ENCODE measurements around the gene FBXL15.

The FBXL15 gene

GRCh38 chr10:102455893-102456471 lies 35.3 kb downstream of the FBXL15 start:
- no peak for TF ChIP-seq CTCF (IDR thresholded peaks at IDR 0.05; ENCODE audit: low read depth, low read length, missing control alignments)
- no peak for DNase-seq (ENCODE audit: extremely low read depth, low read depth)
- no peak overlapping the region for H3K4me3 ChIP-seq (replicated peaks; ENCODE audit: low read depth, low read length)

- H3K4me3 ChIP-seq (replicated peaks; ENCODE audit: low read depth, low read length), result no peak overlapping the region
- DNase-seq (ENCODE audit: extremely low read depth, low read depth), result no peak
- TF ChIP-seq CTCF (IDR thresholded peaks at IDR 0.05; ENCODE audit: low read depth, low read length, missing control alignments), result no peak
Observed at GRCh38 chr10:102457591-102458150, 37.0 kb downstream of the FBXL15 start.

- no peak for DNase-seq (ENCODE audit: extremely low read depth, low read depth)
- H3K4me3 ChIP-seq (replicated peaks; ENCODE audit: low read depth, low read length), result no peak overlapping the region
- TF ChIP-seq CTCF (IDR thresholded peaks at IDR 0.05; ENCODE audit: low read depth, low read length, missing control alignments), result no peak
Observed at GRCh38 chr10:102458656-102459055, 38.0 kb downstream of the FBXL15 start.

GRCh38 chr10:102460836-102461186 lies 40.2 kb downstream of the FBXL15 start:
- DNase-seq (ENCODE audit: extremely low read depth, low read depth), result no peak
- H3K4me3 ChIP-seq (replicated peaks; ENCODE audit: low read depth, low read length), result peak overlapping the region; percentile 51
- TF ChIP-seq CTCF (IDR thresholded peaks at IDR 0.05; ENCODE audit: low read depth, low read length, missing control alignments), result no peak

- H3K4me3 ChIP-seq (replicated peaks; ENCODE audit: low read depth, low read length), result peak overlapping the region; percentile 51
- DNase-seq (ENCODE audit: extremely low read depth, low read depth), result no peak
Observed at GRCh38 chr10:102461187-102462054, 40.8 kb downstream of the FBXL15 start.

GRCh38 chr10:102462512-102463054 lies 41.9 kb downstream of the FBXL15 start:
- no peak overlapping the region for H3K4me3 ChIP-seq (replicated peaks; ENCODE audit: low read depth, low read length)
- no peak for DNase-seq (ENCODE audit: extremely low read depth, low read depth)
- TF ChIP-seq CTCF (IDR thresholded peaks at IDR 0.05; ENCODE audit: low read depth, low read length, missing control alignments), result no peak

More at GRCh38 chr10:102461187-102462054, 40.8 kb downstream of the FBXL15 start:
- TF ChIP-seq CTCF (IDR thresholded peaks at IDR 0.05; ENCODE audit: low read depth, low read length, missing control alignments), result no peak

All from HFF-Myc (cell line).